Measurements from ENCODE around the gene ZNF320.
"Not testable (repeated sequence)": the region's sequence is repeated elsewhere in the genome, so short reads cannot be mapped to it uniquely, and the experiment has no call there.

Gene ZNF320

GRCh38 chr19:52897138-52897935, at the start of gene ZNF320:
Gene ZNF320 (minus strand): TSS chr19:52897635. CDS start chr19:52890255, 7,380 bp downstream.
- Histone ChIP-seq H3K36me3 (ENCODE audit: insufficient read depth, low read depth, low read length) (peaks cover 20% of the 10 kb centered on the region), H3K9ac (ENCODE audit: low read depth, low read length) (peak within 1 kb of the TSS; percentile 99), H3K4me3 (ENCODE audit: low read length) (peak within 1 kb of the TSS; percentile 100)

GRCh38 chr19:52946322-52947310, 49.2 kb upstream of the ZNF320 start:
- Histone ChIP-seq H3K4me3 (ENCODE audit: low read length) (peak overlapping the region; percentile 67; the same call in 1 of the 2 replicates), H3K9me3 (ENCODE audit: insufficient read depth, low read depth, low read length) (peaks cover 34% of the 10 kb centered on the region), H3K9ac (ENCODE audit: low read depth, low read length) (no peak overlapping the region), H3K27ac (ENCODE audit: low read length) (no peak overlapping the region), H3K27me3 (ENCODE audit: insufficient read depth, low read length) (no peaks in the 10 kb centered on the region), H3K36me3 (ENCODE audit: insufficient read depth, low read depth, low read length) (peaks cover 27% of the 10 kb centered on the region), H3K4me1 (ENCODE audit: insufficient read depth, low read length) (peaks cover 23% of the 10 kb centered on the region; the same call in 1 of the 2 replicates)

More at GRCh38 chr19:52897138-52897935, at the start of gene ZNF320:
- H3K9me3 ChIP-seq (ENCODE audit: insufficient read depth, low read depth, low read length) = no peaks in the 10 kb centered on the region
- H3K4me1 ChIP-seq (ENCODE audit: insufficient read depth, low read length) = peaks cover 8% of the 10 kb centered on the region; the same call in 1 of the 2 replicates
- no peaks in the 10 kb centered on the region for H3K27me3 ChIP-seq (ENCODE audit: insufficient read depth, low read length)
- peak within 1 kb of the TSS; percentile 98 for H3K27ac ChIP-seq (ENCODE audit: low read length)

- Histone ChIP-seq H3K9me3 (ENCODE audit: insufficient read depth, low read depth, low read length) (peaks cover 26% of the 10 kb centered on the region), H3K27me3 (ENCODE audit: insufficient read depth, low read length) (no peaks in the 10 kb centered on the region), H3K4me1 (ENCODE audit: insufficient read depth, low read length) (peaks cover 23% of the 10 kb centered on the region; the same call in 1 of the 2 replicates), H3K36me3 (ENCODE audit: insufficient read depth, low read depth, low read length) (peaks cover 19% of the 10 kb centered on the region), H3K9ac (ENCODE audit: low read depth, low read length) (peak overlapping the region; percentile 56; the same call in 1 of the 2 replicates), H3K27ac (ENCODE audit: low read length) (no peak overlapping the region), H3K4me3 (ENCODE audit: low read length) (peak overlapping the region; percentile 67)
Measured at GRCh38 chr19:52945652-52946321, 48.4 kb upstream of the ZNF320 start.

- peaks cover 17% of the 10 kb centered on the region for H3K9me3 ChIP-seq (ENCODE audit: insufficient read depth, low read depth, low read length)
- not testable (repeated sequence) for H3K27ac ChIP-seq (ENCODE audit: low read length); H3K27me3 ChIP-seq (ENCODE audit: insufficient read depth, low read length); H3K4me3 ChIP-seq (ENCODE audit: low read length)
- H3K4me1 ChIP-seq (ENCODE audit: insufficient read depth, low read length) = peaks cover 23% of the 10 kb centered on the region; the same call in 1 of the 2 replicates
- peaks cover 10% of the 10 kb centered on the region for H3K36me3 ChIP-seq (ENCODE audit: insufficient read depth, low read depth, low read length)
- peak overlapping the region; percentile 56; the same call in 1 of the 2 replicates for H3K9ac ChIP-seq (ENCODE audit: low read depth, low read length)
Measured at GRCh38 chr19:52944703-52945493, 47.5 kb upstream of the ZNF320 start.

- peaks cover 23% of the 10 kb centered on the region; the same call in 1 of the 2 replicates for H3K4me1 ChIP-seq (ENCODE audit: insufficient read depth, low read length)
- H3K27ac ChIP-seq (ENCODE audit: low read length) = peak overlapping the region; percentile 58
- H3K9me3 ChIP-seq (ENCODE audit: insufficient read depth, low read depth, low read length) = peaks cover 9% of the 10 kb centered on the region
- peaks cover 2% of the 10 kb centered on the region for H3K36me3 ChIP-seq (ENCODE audit: insufficient read depth, low read depth, low read length)
- no peak overlapping the region for H3K4me3 ChIP-seq (ENCODE audit: low read length)
- no peaks in the 10 kb centered on the region for H3K27me3 ChIP-seq (ENCODE audit: insufficient read depth, low read length)
- H3K9ac ChIP-seq (ENCODE audit: low read depth, low read length) = peak overlapping the region; percentile 56
Measured at GRCh38 chr19:52943884-52944643, 46.6 kb upstream of the ZNF320 start.

- H3K9me3 ChIP-seq (ENCODE audit: insufficient read depth, low read depth, low read length) = peaks cover 6% of the 10 kb centered on the region
- H3K36me3 ChIP-seq (ENCODE audit: insufficient read depth, low read depth, low read length) = no peaks in the 10 kb centered on the region
- H3K27ac ChIP-seq (ENCODE audit: low read length) = no peak overlapping the region
- H3K4me1 ChIP-seq (ENCODE audit: insufficient read depth, low read length) = peaks cover 23% of the 10 kb centered on the region; the same call in 1 of the 2 replicates
- H3K4me3 ChIP-seq (ENCODE audit: low read length) = peak overlapping the region; percentile 99
- no peak overlapping the region; the same call in 1 of the 2 replicates for H3K9ac ChIP-seq (ENCODE audit: low read depth, low read length)
- H3K27me3 ChIP-seq (ENCODE audit: insufficient read depth, low read length) = no peaks in the 10 kb centered on the region
Measured at GRCh38 chr19:52943134-52943883, 45.9 kb upstream of the ZNF320 start.

- Histone ChIP-seq H3K36me3 (ENCODE audit: insufficient read depth, low read depth, low read length) (no peaks in the 10 kb centered on the region), H3K27me3 (ENCODE audit: insufficient read depth, low read length) (no peaks in the 10 kb centered on the region), H3K4me3 (ENCODE audit: low read length) (peak overlapping the region; percentile 99), H3K27ac (ENCODE audit: low read length) (peak overlapping the region; percentile 56), H3K9ac (ENCODE audit: low read depth, low read length) (peak overlapping the region; percentile 96), H3K4me1 (ENCODE audit: insufficient read depth, low read length) (peaks cover 23% of the 10 kb centered on the region; the same call in 1 of the 2 replicates), H3K9me3 (ENCODE audit: insufficient read depth, low read depth, low read length) (no peaks in the 10 kb centered on the region)
Measured at GRCh38 chr19:52942386-52943133, 45.1 kb upstream of the ZNF320 start.

GRCh38 chr19:52941941-52942385, 44.5 kb upstream of the ZNF320 start:
- Histone ChIP-seq H3K4me3 (ENCODE audit: low read length) (peak overlapping the region; percentile 99), H3K27ac (ENCODE audit: low read length) (no peak overlapping the region)

GRCh38 chr19:52941523-52941922, 44.1 kb upstream of the ZNF320 start:
- peak overlapping the region; percentile 96; the same call in 1 of the 2 replicates for H3K9ac ChIP-seq (ENCODE audit: low read depth, low read length)

More at GRCh38 chr19:52941941-52942385, 44.5 kb upstream of the ZNF320 start:
- Histone ChIP-seq H3K36me3 (ENCODE audit: insufficient read depth, low read depth, low read length) (0 out of 2 replicates have a peak, but pooled peaks cover 3% of the 10 kb centered on the region), H3K9me3 (ENCODE audit: insufficient read depth, low read depth, low read length) (no peaks in the 10 kb centered on the region), H3K27me3 (ENCODE audit: insufficient read depth, low read length) (no peaks in the 10 kb centered on the region), H3K4me1 (ENCODE audit: insufficient read depth, low read length) (peaks cover 23% of the 10 kb centered on the region; the same call in 1 of the 2 replicates), H3K9ac (ENCODE audit: low read depth, low read length) (peak overlapping the region; percentile 96)

More at GRCh38 chr19:52941523-52941922, 44.1 kb upstream of the ZNF320 start:
- Histone ChIP-seq H3K4me3 (ENCODE audit: low read length) (peak overlapping the region; percentile 99), H3K4me1 (ENCODE audit: insufficient read depth, low read length) (peaks cover 23% of the 10 kb centered on the region; the same call in 1 of the 2 replicates)
- H3K27me3 ChIP-seq (ENCODE audit: insufficient read depth, low read length); H3K27ac ChIP-seq (ENCODE audit: low read length); H3K36me3 ChIP-seq (ENCODE audit: insufficient read depth, low read depth, low read length); H3K9me3 ChIP-seq (ENCODE audit: insufficient read depth, low read depth, low read length): not testable (repeated sequence)
